GM10248 (cell line): ENCODE results near the gene RBSN.

ENCODE experiments used
- CTCF ChIA-PET: fragments of 300-600 bp; sonication (Branson Sonifier 250); formaldehyde crosslinking; extraction: SDS; loops from one replicate; lab custom pipeline; 2021; ENCODE audit warnings: antibody characterized with exemption; lab: Yijun Ruan, JAX
- POLR2A ChIA-PET: fragments of 350-650 bp; sonication (Branson Sonifier 250); formaldehyde crosslinking; extraction: SDS; loops from one replicate; lab custom pipeline; 2020; ENCODE audit warnings: antibody characterized with exemption; lab: Yijun Ruan, JAX
- DNase-seq: peaks from one replicate; pipeline ENCODE4 v3.0.0; 2012; ENCODE audit errors: extremely low spot score
- TF ChIP-seq, protein P1 (sequence below): IDR thresholded peaks from 2 replicates; pipeline ENCODE4 v1.5.1; 2012; ENCODE audit warnings: mild to moderate bottlenecking, low read depth; ENCODE audit errors: extremely low read depth, missing control alignments, control extremely low read depth

The RBSN gene

DNA sequence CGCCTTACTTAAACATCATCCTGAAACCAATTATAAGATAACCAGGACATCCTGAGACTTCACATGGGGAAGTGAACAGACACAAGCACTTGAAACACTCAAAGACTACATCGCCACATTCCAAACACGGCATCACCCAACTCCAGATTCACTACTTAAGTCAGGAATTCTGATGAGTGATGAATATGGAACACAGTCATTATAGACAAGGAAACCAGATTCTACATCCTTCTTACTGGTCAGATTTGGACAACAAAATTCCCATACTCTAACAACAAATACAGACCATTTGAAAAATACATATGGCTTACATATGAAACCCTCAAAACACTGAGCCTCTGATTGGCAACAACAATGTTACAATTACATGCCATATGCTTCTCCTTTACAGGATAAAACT is 13.1 kb upstream of the RBSN start:
- ChIA-PET POLR2A (no interaction called here), CTCF (interaction anchor here (2.3 kb wide), 1 partner anchor 13 kb away, joined by 4 read pairs; the partner anchor contains the start of gene RBSN)
- TF ChIP-seq, protein P1, sequence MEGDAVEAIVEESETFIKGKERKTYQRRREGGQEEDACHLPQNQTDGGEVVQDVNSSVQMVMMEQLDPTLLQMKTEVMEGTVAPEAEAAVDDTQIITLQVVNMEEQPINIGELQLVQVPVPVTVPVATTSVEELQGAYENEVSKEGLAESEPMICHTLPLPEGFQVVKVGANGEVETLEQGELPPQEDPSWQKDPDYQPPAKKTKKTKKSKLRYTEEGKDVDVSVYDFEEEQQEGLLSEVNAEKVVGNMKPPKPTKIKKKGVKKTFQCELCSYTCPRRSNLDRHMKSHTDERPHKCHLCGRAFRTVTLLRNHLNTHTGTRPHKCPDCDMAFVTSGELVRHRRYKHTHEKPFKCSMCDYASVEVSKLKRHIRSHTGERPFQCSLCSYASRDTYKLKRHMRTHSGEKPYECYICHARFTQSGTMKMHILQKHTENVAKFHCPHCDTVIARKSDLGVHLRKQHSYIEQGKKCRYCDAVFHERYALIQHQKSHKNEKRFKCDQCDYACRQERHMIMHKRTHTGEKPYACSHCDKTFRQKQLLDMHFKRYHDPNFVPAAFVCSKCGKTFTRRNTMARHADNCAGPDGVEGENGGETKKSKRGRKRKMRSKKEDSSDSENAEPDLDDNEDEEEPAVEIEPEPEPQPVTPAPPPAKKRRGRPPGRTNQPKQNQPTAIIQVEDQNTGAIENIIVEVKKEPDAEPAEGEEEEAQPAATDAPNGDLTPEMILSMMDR = no peak
- DNase-seq = no peak

DNA sequence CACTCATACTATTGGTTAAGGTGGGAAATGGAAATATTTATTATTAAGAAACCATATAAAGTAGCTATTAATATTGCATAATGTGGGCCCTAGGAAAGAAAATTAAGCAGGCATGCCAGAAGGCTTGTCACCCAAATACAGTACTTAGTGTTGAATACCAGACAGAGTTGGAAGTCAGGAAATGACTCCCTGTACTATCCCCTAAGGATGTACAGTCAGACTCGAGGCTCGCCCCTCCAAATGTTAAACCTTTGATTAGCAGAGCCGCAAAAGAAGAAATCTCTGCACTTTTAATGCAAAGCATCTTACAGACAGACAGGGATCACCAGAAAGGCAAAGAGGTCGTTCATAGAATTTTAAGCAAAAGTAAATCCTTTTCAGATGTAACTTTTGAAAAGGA is 11.3 kb upstream of the RBSN start:
- TF ChIP-seq, protein P1 = no peak
- ChIA-PET CTCF (interaction anchor here (1.0 to 7.0 kb wide), 8 partner anchors 7 to 295 kb away, joined by 3 to 92 read pairs (median 9); partner anchors contain the start of genes CAPN7 and RBSN), POLR2A (no interaction called here)
- no peak for DNase-seq

DNA sequence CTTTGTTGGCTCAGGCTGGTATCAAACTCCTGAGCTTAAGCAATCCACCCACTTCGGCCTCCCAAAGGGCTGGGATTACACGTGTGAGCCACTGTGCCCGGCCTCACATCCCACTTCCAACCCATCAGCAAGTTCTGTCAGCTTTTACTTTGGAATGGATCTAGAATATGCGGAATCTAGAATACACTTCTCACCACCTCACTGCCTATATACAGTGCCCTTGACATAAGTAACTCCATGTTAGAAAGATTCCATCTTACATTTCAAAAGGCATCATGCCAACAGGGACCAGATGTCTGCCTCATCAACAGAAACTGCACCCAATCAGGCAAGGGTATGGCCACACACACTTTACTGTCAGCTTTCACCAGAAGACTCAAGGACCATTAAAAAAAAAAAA is 9.9 kb upstream of the RBSN start:
- CTCF ChIA-PET = interaction anchor here (0.6 to 7.0 kb wide), 32 partner anchors 9 to 449 kb away, joined by 3 to 92 read pairs (median 4); partner anchors contain the start of genes CAPN7, RBSN and SH3BP5
- no peak for DNase-seq
- POLR2A ChIA-PET = no interaction called here
- TF ChIP-seq, protein P1 = no peak

DNA sequence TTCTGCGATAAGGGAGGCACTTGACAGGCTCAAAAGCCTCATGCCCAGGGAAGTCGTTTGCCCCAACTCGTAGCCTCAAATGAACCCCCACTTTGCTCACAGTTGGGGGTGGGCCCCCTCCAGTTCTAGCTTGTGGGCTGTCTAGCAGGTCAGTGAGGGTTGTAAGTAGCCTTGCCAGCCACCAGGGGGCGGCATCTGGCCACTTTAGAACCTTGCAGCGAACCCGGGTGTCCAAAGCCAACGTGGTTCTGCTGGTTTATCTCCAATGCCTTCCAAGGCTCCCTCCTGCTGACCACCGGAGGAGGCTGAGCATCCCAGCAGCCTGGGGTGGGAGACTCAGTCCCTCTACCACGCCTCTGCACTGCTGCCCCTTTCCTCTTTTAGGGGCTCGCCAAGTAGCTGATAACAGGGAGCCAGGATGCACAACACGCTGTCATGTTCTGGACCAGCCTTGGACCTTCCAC is 9.2 kb upstream of the RBSN start:
- CTCF ChIA-PET = interaction anchor here (0.6 to 7.0 kb wide), 42 partner anchors 9 to 450 kb away, joined by 3 to 92 read pairs (median 4); partner anchors contain the start of genes CAPN7, RBSN and SH3BP5
- TF ChIP-seq, protein P1 = peak; percentile 90
- peak; percentile 87 for DNase-seq
- POLR2A ChIA-PET = no interaction called here

DNA sequence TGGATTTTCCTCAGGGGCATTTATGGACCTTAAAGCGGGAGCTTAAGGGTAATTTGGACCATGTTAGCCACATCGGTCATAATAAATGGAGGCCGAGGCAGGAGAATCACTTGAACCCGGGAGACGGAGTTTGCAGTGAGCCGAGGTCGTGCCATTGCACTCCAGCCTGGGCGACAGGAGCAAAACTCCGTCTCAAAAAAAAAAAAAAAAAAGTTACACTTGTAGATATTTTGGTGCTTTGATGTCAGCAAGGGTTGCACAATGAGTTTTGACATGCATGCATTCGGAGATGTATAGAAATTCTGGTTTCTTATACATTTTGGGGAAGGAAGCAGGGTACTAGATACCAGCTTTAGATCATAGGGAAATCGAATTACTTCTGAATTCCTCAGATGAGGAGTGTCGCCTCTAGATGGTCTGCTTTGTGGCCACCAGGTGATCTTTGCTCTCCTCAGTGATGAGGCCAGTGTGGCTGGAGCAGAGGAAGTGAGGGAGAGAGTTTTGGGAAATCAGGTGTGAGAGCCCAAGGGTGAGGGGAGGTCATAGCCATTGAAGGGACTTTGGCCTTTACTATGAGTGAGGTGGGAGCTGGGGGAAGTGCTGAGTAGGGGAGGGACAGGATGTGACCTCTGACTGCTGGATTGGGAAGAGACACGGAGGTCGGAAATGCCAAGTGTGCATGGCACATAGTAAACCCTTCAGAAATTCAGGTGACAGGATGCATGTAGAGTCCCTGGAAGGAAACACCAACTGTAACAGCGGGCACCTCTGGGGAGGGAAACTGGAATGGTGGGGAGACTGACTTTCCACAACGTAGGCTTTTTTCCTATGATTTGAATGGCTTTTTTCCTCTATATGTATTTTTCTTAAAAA is 8.4 kb upstream of the RBSN start:
- TF ChIP-seq, protein P1 = no peak
- ChIA-PET POLR2A (no interaction called here), CTCF (interaction anchor here (0.6 to 7.0 kb wide), 32 partner anchors 9 to 449 kb away, joined by 3 to 92 read pairs (median 4); partner anchors contain the start of genes CAPN7, RBSN and SH3BP5)
- no peak for DNase-seq

DNA sequence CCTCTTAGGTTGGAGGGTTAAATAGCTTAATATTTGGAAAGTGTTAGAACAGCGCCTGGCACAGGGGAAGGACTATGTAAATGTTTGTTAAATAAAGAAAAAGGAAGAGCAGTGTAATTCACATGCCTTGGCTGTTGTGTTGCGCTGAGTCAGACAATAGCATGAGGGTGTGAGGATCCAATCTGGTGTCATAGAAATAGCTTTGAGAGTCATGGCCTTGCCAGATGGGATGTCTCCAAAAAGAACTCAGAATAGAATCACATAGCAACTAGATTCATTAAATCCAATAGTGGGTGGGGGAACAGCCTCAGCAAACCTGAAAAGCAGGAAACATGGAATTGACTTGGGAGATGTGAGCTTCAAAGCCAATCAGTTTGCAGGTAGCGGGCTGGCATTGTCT is 3.9 kb upstream of the RBSN start:
- POLR2A ChIA-PET = no interaction called here
- DNase-seq = no peak

More for the DNA sequence above, 3.9 kb upstream of the RBSN start:
- TF ChIP-seq, protein P1 = no peak
- CTCF ChIA-PET = interaction anchor here (1.0 to 1.6 kb wide), 4 partner anchors 15 to 302 kb away, joined by 3 to 7 read pairs (median 4); no protein-coding TSS in a partner anchor
